Inferior parietal cortex (tissue), 1 donor: Measurements from ENCODE around the gene MEI4.

ENCODE experiments used
- DNase-seq: peaks from one replicate; pipeline ENCODE4 v3.0.0-alpha.2; 2016; ENCODE audit errors: extremely low spot score

Gene MEI4

GRCh38 chr6:77965449-77965848, 312.6 kb downstream of the MEI4 start:
- no peak for DNase-seq

- DNase-seq: no peak
Observed at GRCh38 chr6:77972334-77972733, 319.5 kb downstream of the MEI4 start.
